ENCODE data around the gene CAMK2A.

Gene CAMK2A

DNA sequence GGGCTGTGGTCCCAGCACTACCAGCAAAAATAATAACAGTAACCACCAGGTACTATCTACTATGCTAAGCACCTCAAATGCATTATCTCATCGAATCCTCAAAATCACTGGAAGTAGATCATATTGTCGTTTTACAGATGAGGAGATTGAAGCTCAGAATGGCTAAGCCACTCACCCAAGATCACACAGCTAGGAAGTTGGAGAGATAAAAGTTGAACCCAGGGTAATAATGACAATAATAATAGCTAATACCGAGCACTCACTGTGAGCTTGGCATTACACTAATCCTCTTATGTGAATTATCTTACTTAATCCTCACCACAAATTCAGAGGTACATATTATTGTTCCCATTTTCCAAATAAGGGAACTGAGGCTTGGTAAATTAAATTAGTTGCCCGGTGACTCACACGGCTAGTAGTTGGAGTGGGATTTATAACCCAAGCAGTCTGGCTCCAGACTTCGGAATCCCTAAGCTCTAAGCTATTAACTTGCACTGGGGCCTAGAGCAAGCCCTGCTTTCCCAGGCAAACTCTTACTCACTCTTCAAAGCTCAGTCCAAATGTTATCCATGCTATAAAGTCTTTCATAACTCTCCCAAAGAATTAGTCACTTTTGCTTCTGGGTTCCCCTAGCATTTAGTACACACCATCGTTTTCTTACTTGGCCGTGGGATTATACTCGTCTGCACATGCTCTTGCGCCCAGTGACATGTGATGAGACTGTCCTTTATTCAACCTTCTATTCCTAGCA, 9.3 kb upstream of the CAMK2A start:
- no peak for DNase-seq (ENCODE audit: low read depth in 1 of 2, low spot score in 1 of 2)
- no peak overlapping the region for H3K27ac ChIP-seq (replicated peaks)
- TF ChIP-seq SPI1 (IDR thresholded peaks at IDR 0.05; ENCODE audit: borderline replicate concordance, low read depth) (no peak), GABPA (IDR thresholded peaks at IDR 0.05; ENCODE audit: low read depth) (no peak), POLR2AphosphoS5 (IDR thresholded peaks at IDR 0.05; ENCODE audit: low read depth) (no peak)
- no peak overlapping the region for H3K4me3 ChIP-seq (replicated peaks; ENCODE audit: insufficient read depth, low read length)
- H3K27me3 ChIP-seq (ENCODE audit: insufficient read depth, poor library complexity, severe bottlenecking), result peaks cover 23% of the 10 kb centered on the region

GRCh38 chr5:150297934-150298595, 8.5 kb upstream of the CAMK2A start:
- H3K27me3 ChIP-seq (ENCODE audit: insufficient read depth, poor library complexity, severe bottlenecking), result peaks cover 17% of the 10 kb centered on the region
- H3K27ac ChIP-seq (replicated peaks), result no peak overlapping the region
- TF ChIP-seq SPI1 (IDR thresholded peaks at IDR 0.05; ENCODE audit: borderline replicate concordance, low read depth) (no peak), CTCF (IDR thresholded peaks at IDR 0.05; ENCODE audit: insufficient read depth, low read length) (no peak), GABPA (IDR thresholded peaks at IDR 0.05; ENCODE audit: low read depth) (no peak), POLR2AphosphoS5 (IDR thresholded peaks at IDR 0.05; ENCODE audit: low read depth) (no peak)
- TF ChIP-seq, protein P1, sequence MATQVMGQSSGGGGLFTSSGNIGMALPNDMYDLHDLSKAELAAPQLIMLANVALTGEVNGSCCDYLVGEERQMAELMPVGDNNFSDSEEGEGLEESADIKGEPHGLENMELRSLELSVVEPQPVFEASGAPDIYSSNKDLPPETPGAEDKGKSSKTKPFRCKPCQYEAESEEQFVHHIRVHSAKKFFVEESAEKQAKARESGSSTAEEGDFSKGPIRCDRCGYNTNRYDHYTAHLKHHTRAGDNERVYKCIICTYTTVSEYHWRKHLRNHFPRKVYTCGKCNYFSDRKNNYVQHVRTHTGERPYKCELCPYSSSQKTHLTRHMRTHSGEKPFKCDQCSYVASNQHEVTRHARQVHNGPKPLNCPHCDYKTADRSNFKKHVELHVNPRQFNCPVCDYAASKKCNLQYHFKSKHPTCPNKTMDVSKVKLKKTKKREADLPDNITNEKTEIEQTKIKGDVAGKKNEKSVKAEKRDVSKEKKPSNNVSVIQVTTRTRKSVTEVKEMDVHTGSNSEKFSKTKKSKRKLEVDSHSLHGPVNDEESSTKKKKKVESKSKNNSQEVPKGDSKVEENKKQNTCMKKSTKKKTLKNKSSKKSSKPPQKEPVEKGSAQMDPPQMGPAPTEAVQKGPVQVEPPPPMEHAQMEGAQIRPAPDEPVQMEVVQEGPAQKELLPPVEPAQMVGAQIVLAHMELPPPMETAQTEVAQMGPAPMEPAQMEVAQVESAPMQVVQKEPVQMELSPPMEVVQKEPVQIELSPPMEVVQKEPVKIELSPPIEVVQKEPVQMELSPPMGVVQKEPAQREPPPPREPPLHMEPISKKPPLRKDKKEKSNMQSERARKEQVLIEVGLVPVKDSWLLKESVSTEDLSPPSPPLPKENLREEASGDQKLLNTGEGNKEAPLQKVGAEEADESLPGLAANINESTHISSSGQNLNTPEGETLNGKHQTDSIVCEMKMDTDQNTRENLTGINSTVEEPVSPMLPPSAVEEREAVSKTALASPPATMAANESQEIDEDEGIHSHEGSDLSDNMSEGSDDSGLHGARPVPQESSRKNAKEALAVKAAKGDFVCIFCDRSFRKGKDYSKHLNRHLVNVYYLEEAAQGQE (IDR thresholded peaks at IDR 0.05; ENCODE audit: insufficient replicate concordance, low read depth), result no peak
- DNase-seq (ENCODE audit: low read depth in 1 of 2, low spot score in 1 of 2), result no peak
- H3K4me3 ChIP-seq (replicated peaks; ENCODE audit: insufficient read depth, low read length), result no peak overlapping the region

- no peak for DNase-seq (ENCODE audit: low read depth in 1 of 2, low spot score in 1 of 2)
- Histone ChIP-seq H3K27me3 (ENCODE audit: insufficient read depth, poor library complexity, severe bottlenecking) (peaks cover 10% of the 10 kb centered on the region), H3K27ac (replicated peaks) (no peak overlapping the region), H3K4me3 (replicated peaks; ENCODE audit: insufficient read depth, low read length) (no peak overlapping the region)
- TF ChIP-seq CTCF (IDR thresholded peaks at IDR 0.05; ENCODE audit: insufficient read depth, low read length) (no peak), GABPA (IDR thresholded peaks at IDR 0.05; ENCODE audit: low read depth) (no peak), POLR2AphosphoS5 (IDR thresholded peaks at IDR 0.05; ENCODE audit: low read depth) (no peak), SPI1 (IDR thresholded peaks at IDR 0.05; ENCODE audit: borderline replicate concordance, low read depth) (no peak)
- TF ChIP-seq, protein P1 (IDR thresholded peaks at IDR 0.05; ENCODE audit: insufficient replicate concordance, low read depth), result no peak
These were observed 7.8 kb upstream of the CAMK2A start for GRCh38 chr5:150297236-150297890.

DNA sequence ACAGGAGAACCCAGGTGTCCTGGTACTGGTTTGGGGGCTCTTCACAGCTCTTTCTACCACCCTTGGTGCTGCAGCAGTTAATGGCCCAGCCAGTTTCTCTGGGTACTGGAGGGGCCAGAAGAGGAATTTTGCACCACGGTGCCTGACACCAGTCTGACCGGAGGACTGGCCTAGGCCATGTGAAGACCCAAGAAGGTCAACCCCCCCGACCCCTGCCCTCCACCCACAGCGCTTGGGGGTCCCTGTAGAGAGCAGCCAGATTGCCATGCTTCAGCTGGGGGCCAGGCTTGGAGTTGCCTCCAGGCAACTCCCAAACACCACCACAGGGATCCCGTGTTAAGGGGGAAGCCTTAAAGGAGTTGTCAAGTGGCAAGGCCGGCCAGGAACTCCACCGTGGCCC, 6.9 kb upstream of the CAMK2A start:
- no peak overlapping the region for H3K27ac ChIP-seq (replicated peaks)
- H3K4me3 ChIP-seq (replicated peaks; ENCODE audit: insufficient read depth, low read length), result no peak overlapping the region
- no peak for TF ChIP-seq CTCF (IDR thresholded peaks at IDR 0.05; ENCODE audit: insufficient read depth, low read length)
- no peak for TF ChIP-seq SPI1 (IDR thresholded peaks at IDR 0.05; ENCODE audit: borderline replicate concordance, low read depth)
- no peak for TF ChIP-seq POLR2AphosphoS5 (IDR thresholded peaks at IDR 0.05; ENCODE audit: low read depth)
- TF ChIP-seq, protein P1 (IDR thresholded peaks at IDR 0.05; ENCODE audit: insufficient replicate concordance, low read depth), result no peak
- no peak for DNase-seq (ENCODE audit: low read depth in 1 of 2, low spot score in 1 of 2)
- peaks cover 7% of the 10 kb centered on the region for H3K27me3 ChIP-seq (ENCODE audit: insufficient read depth, poor library complexity, severe bottlenecking)
